Kidney capillary endothelial cell (primary cell): ENCODE data around the gene SLC17A1.

Experiments used
- DNase-seq: peaks from one replicate; pipeline ENCODE4 v3.0.0-alpha.2; 2018; ENCODE audit warnings: low spot score

The SLC17A1 gene

GRCh38 chr6:25832670-25833069 lies 818 bp upstream of the SLC17A1 start:
- no peak for DNase-seq

GRCh38 chr6:25832307-25832662 lies 433 bp upstream of the SLC17A1 start:
- no peak for DNase-seq

GRCh38 chr6:25830458-25830857 lies 1.4 kb downstream of the SLC17A1 start:
- no peak for DNase-seq

- DNase-seq = no peak
Observed at GRCh38 chr6:25829375-25829774, 2.5 kb downstream of the SLC17A1 start.

- no peak for DNase-seq
Observed at GRCh38 chr6:25821341-25821740, 10.5 kb downstream of the SLC17A1 start.

- DNase-seq = no peak
Observed at GRCh38 chr6:25816252-25816651, 15.6 kb downstream of the SLC17A1 start.

- DNase-seq = no peak
Observed at GRCh38 chr6:25815194-25815593, 16.7 kb downstream of the SLC17A1 start.

- no peak for DNase-seq
Observed at GRCh38 chr6:25804804-25805203, 27.0 kb downstream of the SLC17A1 start.

GRCh38 chr6:25801436-25801835 lies 30.4 kb downstream of the SLC17A1 start:
- DNase-seq = no peak

- DNase-seq = no peak
Observed at GRCh38 chr6:25794784-25795183, 37.1 kb downstream of the SLC17A1 start.

GRCh38 chr6:25793970-25794369 lies 37.9 kb downstream of the SLC17A1 start:
- DNase-seq = no peak

GRCh38 chr6:25792016-25792415 lies 39.8 kb downstream of the SLC17A1 start:
- DNase-seq = no peak

GRCh38 chr6:25789475-25789874 lies 42.4 kb downstream of the SLC17A1 start:
- DNase-seq = no peak

- DNase-seq = peak; percentile 47
Observed at GRCh38 chr6:25788305-25788922, 43.4 kb downstream of the SLC17A1 start.

- DNase-seq = no peak
Observed at GRCh38 chr6:25787428-25787827, 44.4 kb downstream of the SLC17A1 start.

GRCh38 chr6:25781134-25781533 lies 50.7 kb downstream of the SLC17A1 start:
- no peak for DNase-seq

GRCh38 chr6:25777856-25778649 lies 53.8 kb downstream of the SLC17A1 start:
- no peak for DNase-seq

GRCh38 chr6:25777031-25777430 lies 54.8 kb downstream of the SLC17A1 start:
- no peak for DNase-seq

- DNase-seq = no peak
Observed at GRCh38 chr6:25774120-25774715, 57.6 kb downstream of the SLC17A1 start.

- DNase-seq = no peak
Observed at GRCh38 chr6:25769983-25770382, 61.9 kb downstream of the SLC17A1 start.

- DNase-seq = no peak
Observed at GRCh38 chr6:25768566-25768965, 63.3 kb downstream of the SLC17A1 start.

GRCh38 chr6:25764611-25765010 lies 67.2 kb downstream of the SLC17A1 start:
- DNase-seq = no peak

GRCh38 chr6:25757936-25758642 lies 73.8 kb downstream of the SLC17A1 start:
- DNase-seq = no peak
